Kidney (tissue), 14 donors: ENCODE results near the gene NKIRAS2. TPM values are rescaled to one million over a fixed set of nuclear protein-coding genes. Genes with fewer than 3 reads are reported as not detected.
A peak's percentile ranks its signal among the peaks of the same experiment; 100 is the strongest.

Experiments
- DNase-seq, 5 donors: peaks; one replicate each; pipeline ENCODE4 v3.0.0-alpha.2; 2013 to 2020
- FAIRE-seq: peaks from 2 replicates; lab custom pipeline; 2012; peaks lifted over from hg19 to GRCh38; lab: Jason Lieb, UNC
- H3K27ac ChIP-seq, 2 donors: one replicate each; pipeline ENCODE4 v1.7.0; 2013; ENCODE audit warnings: low read depth in 2 of 2, low read length in 2 of 2, inconsistent platforms in 1 of 2
- H3K27me3 ChIP-seq: one replicate; pipeline ENCODE4 v1.7.1; 2013; ENCODE audit warnings: low read length, inconsistent platforms; ENCODE audit not compliant: control insufficient read depth, insufficient read depth
- H3K36me3 ChIP-seq, 3 donors: one replicate each; pipeline versions ENCODE4 v1.7.0 to v1.7.1; 2013; ENCODE audit warnings: low read length in 3 of 3, control low read depth in 1 of 3, inconsistent platforms in 1 of 3; ENCODE audit not compliant: insufficient read depth in 3 of 3, control insufficient read depth in 2 of 3
- H3K4me1 ChIP-seq, 3 donors: one replicate each; pipeline versions ENCODE4 v1.7.0 to v1.7.1; 2013; ENCODE audit warnings: low read length in 3 of 3, inconsistent platforms in 1 of 3, low read depth in 1 of 3; ENCODE audit not compliant: control insufficient read depth in 2 of 3, insufficient read depth in 2 of 3
- H3K4me3 ChIP-seq, 3 donors: one replicate each; pipeline versions ENCODE4 v1.7.0 to v1.8.1; 2013; ENCODE audit warnings: low read length in 3 of 3, control low read depth in 1 of 3, inconsistent platforms in 1 of 3
- H3K9ac ChIP-seq, 3 donors: one replicate each; pipeline versions ENCODE4 v1.7.0 to v1.7.1; 2013; ENCODE audit warnings: low read length in 3 of 3, control low read depth in 1 of 3, inconsistent platforms in 1 of 3
- H3K9me3 ChIP-seq, 3 donors: one replicate each; pipeline versions ENCODE4 v1.7.0 to v1.7.1; 2013; ENCODE audit warnings: low read length in 3 of 3, control low read depth in 1 of 3, inconsistent platforms in 1 of 3; ENCODE audit not compliant: control insufficient read depth in 2 of 3, insufficient read depth in 1 of 3
- CTCF ChIP-seq: IDR thresholded peaks from 3 replicates; pipeline ENCODE4 v1.5.1; 2012; ENCODE audit warnings: mild to moderate bottlenecking, moderate library complexity, borderline replicate concordance; ENCODE audit not compliant: insufficient read depth; ENCODE audit errors: extremely low read depth
- intact Hi-C: fragments of 100-400 bp; cut with DNase I; formaldehyde crosslinking; loops from one replicate; pipeline ENCODE4 v1.11.1; 2022
- polyA plus RNA-seq: library from polyadenylated mRNA; stranded (reverse); fragments of 350-450 nt; fragmentation: Illumina TruSeq; extraction: RNeasy Lipid Tissue Mini Kit (QIAGEN cat#74804); gene quantifications from one replicate; pipeline ENCODE4 v1.2.3, GENCODE V29; 2014; ENCODE audit warnings: low read depth, low replicate concordance; ENCODE audit not compliant: insufficient read depth
- total RNA-seq: library from RNA; stranded (reverse); fragmentation: NEBNext Ultra II Directional; extraction: Animal tissue kit (Norgen Biotek cat#: 25700); gene quantifications from one replicate; pipeline ENCODE4 v1.2.1, GENCODE V29; 2021
- donor health status: control.
- donor health status: control.
- donor health status: control.
- donor health status: control.
- donor health status: control.
- donor health status: DM: yes; HTN: yes; CAD: no.
- donor health status: Normal renal cell carcinoma (clear cell type).

NKIRAS2 gene
- total and polyA plus RNA-seq, 2 donors from 2014 or later = 21.2 to 26.8 TPM

DNA sequence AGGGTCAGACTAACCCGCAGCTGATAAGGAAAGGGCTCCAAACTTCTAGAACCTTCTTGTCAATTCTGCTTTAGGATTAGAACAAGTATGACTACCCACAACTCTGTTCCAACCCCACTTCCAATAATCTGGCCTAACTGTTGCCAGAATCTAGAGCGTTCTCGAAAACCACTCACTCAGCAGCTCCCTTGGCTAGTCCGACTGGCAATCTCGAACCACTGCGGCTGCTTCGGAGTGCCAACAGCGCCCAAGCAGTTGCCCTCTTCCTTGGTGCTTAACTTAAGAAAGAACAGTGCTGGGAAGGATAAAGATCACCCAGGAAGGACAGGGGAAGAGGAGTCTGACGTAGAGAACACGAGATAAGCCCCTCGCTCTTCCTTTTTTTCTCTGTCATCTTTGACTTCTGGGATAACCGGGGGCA, 3.5 kb upstream of the NKIRAS2 start:
- intact Hi-C loops = no loop called here
- H3K27ac ChIP-seq = peak overlapping the region; percentile 94 to 95
- peak overlapping the region; percentile 94 to 100 (median 99) for H3K9ac ChIP-seq
- H3K4me1 ChIP-seq = peaks cover 4 to 35% (median 28%) of the 10 kb centered on the region in 3 donors
- FAIRE-seq = no peak
- no peak for TF ChIP-seq CTCF
- peak in 2 of 5 donors; percentile 18 to 40 for DNase-seq
- H3K27me3 ChIP-seq = no peaks in the 10 kb centered on the region
- H3K36me3 ChIP-seq = no peaks in the 10 kb centered on the region
- peak overlapping the region; percentile 97 to 98 (median 97) for H3K4me3 ChIP-seq
- no peaks in the 10 kb centered on the region for H3K9me3 ChIP-seq

DNA sequence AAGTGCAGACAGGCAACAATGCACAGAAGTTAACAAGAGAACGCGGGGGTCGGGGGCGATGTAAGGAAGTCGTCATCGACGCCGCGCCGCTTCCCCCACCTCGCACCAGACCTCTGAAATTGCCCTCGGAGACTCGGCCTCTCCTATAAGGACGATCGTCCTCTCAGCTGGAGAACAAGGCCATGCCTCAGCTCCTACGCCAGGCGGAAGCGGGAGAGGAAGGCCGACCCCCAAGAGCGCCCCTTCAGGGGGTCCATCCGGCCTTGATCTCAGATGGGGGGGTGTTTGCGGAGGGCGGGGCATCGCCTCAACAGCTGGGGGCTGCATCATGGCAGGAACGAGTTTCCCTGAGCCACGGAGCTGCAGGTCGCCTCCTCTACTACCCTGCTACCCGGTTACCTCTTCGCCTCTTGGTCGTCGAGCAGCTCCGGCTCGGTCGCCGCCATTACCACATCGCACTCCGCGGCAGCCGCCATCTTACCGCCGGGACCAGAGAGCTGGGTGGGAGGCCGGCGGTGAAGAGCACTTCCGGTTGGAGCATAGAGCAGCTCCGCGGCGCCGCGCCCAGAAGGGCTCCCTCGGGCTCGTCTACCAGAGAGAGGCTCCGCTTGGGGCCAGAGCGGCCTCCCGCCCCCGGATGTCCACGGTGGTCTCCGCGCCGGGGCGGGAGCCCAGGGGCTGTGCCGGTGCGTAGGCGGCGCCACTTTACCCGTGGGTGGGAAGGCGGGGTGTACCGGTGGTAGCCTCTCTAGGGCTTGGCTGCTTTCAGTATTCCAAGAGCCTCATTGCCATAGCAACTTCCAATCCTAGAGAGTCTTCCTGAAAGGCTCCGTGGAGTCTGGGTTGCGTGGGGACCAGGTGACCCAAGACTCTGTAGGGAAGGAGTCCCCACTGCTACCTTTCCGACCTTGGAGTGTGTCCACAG, 2.7 kb upstream of the NKIRAS2 start, which contains the start of gene DNAJC7:
TSS of gene DNAJC7 (minus strand) at position 499 of the 925 bp plus-strand sequence. CDS start at position 476, 23 bp downstream.
- FAIRE-seq (no peak), DNase-seq (peak; percentile 94 to 98 (median 96))
- H3K4me1 ChIP-seq = peaks cover 4 to 31% (median 28%) of the 10 kb centered on the region in 3 donors
- H3K36me3 ChIP-seq = no peaks in the 10 kb centered on the region
- H3K27me3 ChIP-seq = no peaks in the 10 kb centered on the region
- peak within 1 kb of the TSS; percentile 94 to 95 for H3K27ac ChIP-seq
- TF ChIP-seq CTCF = peak; percentile 7
- peak within 1 kb of the TSS; percentile 94 to 100 (median 99) for H3K9ac ChIP-seq
- intact Hi-C loops = no loop called here
- no peaks in the 10 kb centered on the region for H3K9me3 ChIP-seq
- H3K4me3 ChIP-seq = peak within 1 kb of the TSS; percentile 97 to 98 (median 97)

DNA sequence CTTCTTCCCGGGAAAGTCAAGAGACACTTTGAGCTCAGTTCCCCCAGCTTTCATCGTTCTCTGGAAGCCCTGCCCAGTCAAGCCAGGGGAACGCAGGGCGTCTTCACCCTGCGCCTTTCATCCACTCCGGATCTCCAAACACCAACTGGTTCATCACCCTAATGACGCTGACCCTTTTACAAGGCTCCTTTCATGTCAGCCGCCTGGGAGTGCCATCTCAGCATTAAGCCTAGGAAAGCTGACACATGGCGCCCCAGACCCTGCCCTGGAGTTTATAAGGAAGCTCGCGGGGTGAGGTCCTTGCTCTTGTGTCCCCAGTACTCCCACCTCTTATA, 2.1 kb upstream of the NKIRAS2 start:
- Histone ChIP-seq H3K4me3 (peak overlapping the region; percentile 97 to 98 (median 97)), H3K9ac (peak overlapping the region; percentile 74 to 100 (median 83)), H3K27me3 (no peaks in the 10 kb centered on the region), H3K36me3 (peaks cover 0 to 3% (median 0%) of the 10 kb centered on the region in 3 donors), H3K27ac (peak overlapping the region; percentile 94 to 95), H3K4me1 (peaks cover 4 to 31% (median 28%) of the 10 kb centered on the region in 3 donors), H3K9me3 (no peaks in the 10 kb centered on the region)
- FAIRE-seq = no peak
- peak in 1 of 5 donors; percentile 63 for DNase-seq
- intact Hi-C loops = no loop called here
- no peak for TF ChIP-seq CTCF
